Right lobe of liver (tissue), 6 donors: ENCODE results near the gene POLD3. TPM values are rescaled to one million over a fixed set of nuclear protein-coding genes. Genes with fewer than 3 reads are reported as not detected.

Source experiments
- ATAC-seq, 4 donors: fragments of 200-7000 bp; cut with Tn5 transposase; one replicate each; pipeline ENCODE4 v1.9.1; 2020; ENCODE audit warnings: mild to moderate bottlenecking in 4 of 4, moderate library complexity in 4 of 4
- DNase-seq, 3 donors: peaks; one replicate each; pipeline ENCODE4 v3.0.0-alpha.2; 2020
- H3K27ac ChIP-seq, 3 donors: fragments of 200-600 bp; one replicate each; pipeline ENCODE4 v1.8.0; 2022
- H3K27me3 ChIP-seq, 2 donors: fragments of 200-600 bp; one replicate each; pipeline ENCODE4 v1.8.0; 2022
- H3K36me3 ChIP-seq, 4 donors: fragments of 200-600 bp; sonication (generic) in 1 of 4; one replicate each; pipeline versions ENCODE4 v1.5.1 to v1.8.0; 2017 to 2022; ENCODE audit warnings: control low read depth in 1 of 4
- H3K4me1 ChIP-seq, 4 donors: fragments of 200-600 bp; sonication (generic) in 1 of 4; one replicate each; pipeline versions ENCODE4 v1.5.1 to v1.8.0; 2017 to 2022; ENCODE audit warnings: control low read depth in 1 of 4
- H3K4me3 ChIP-seq, 3 donors: fragments of 200-600 bp; one replicate each; pipeline ENCODE4 v1.8.0; 2022
- H3K9me3 ChIP-seq, 4 donors: fragments of 200-600 bp; sonication (generic) in 1 of 4; one replicate each; pipeline versions ENCODE4 v1.5.1 to v1.8.0; 2017 to 2022; ENCODE audit warnings: control low read depth in 1 of 4
- POLR2A ChIP-seq: fragments of 450-650 bp; IDR thresholded peaks from one replicate; pipeline ENCODE4 v1.6.1; 2017; ENCODE audit warnings: antibody characterized with exemption, mild to moderate bottlenecking
- WGBS: methylation state at CpG from one replicate; pipeline ENCODE4 v1.1.6; 2018; ENCODE audit warnings: low coverage, low lambda C conversion rate; ENCODE audit not compliant: insufficient coverage; ENCODE audit errors: missing lambda C conversion rate; 5-methylcytosine and 5-hydroxymethylcytosine counted together
- intact Hi-C, 2 donors: fragments of 100-400 bp; cut with DNase I; formaldehyde crosslinking; loops; one replicate each; pipeline versions ENCODE4 v1.11.2 to v1.14.1; 2022
- total RNA-seq, 6 experiments: library from RNA; depleted of rRNA in 2 of 6; stranded (reverse); fragments of >200 nt in 2 of 6; fragmentation: NEBNext Ultra II Directional in 3 of 6; extraction: Animal tissue kit (Norgen Biotek cat#: 25700) in 3 of 6; gene quantifications; one replicate each; pipeline versions ENCODE4 v1.1.0 to v1.2.4, GENCODE V29; 2016 to 2023
- TF ChIP-seq, protein P1 (sequence below), 4 donors: fragments of 200-600 bp in 3 of 4; fragments of 450-650 bp in 1 of 4; IDR thresholded peaks; one replicate each; pipeline versions ENCODE4 v1.5.1 to v1.8.0; 2016 to 2022; ENCODE audit warnings: antibody characterized with exemption in 4 of 4, mild to moderate bottlenecking in 2 of 4
- donor health status: DM: no; HTN: yes; CAD: no.
- donor health status: DM: no; HTN: no; CAD: no.
- donor health status: DM: no; HTN: no; CAD: no.
- donor health status: DM: no; HTN: yes; CAD: no.
- donor health status: DM: no; HTN: yes; CAD: no.

Gene POLD3
- total RNA-seq, 6 experiments from 2014 or later = 2.9 to 5.7 (median 5.1) TPM

DNA sequence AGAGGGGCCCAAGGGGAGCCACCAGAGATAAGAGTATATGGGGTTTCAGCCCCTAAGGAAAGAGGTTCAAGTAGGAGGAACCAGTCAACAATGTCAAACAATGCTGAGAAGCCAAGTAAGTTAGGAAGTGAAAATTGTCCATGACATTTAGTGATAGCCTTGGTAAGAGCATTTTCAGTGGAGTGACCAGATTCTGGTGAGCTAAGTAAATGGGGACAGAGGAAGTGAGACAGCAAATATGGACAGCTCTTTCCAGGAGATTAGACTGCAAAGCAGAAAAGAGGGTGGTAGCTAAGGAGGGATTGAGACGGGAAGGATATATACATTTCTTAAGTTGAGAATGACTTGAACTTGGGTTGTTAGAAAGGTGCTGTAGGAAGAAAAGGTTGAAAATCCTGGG is 22.9 kb downstream of the POLD3 start:
- DNase-seq (no peak), ATAC-seq (peak; percentile 5 to 42 (median 19))
- TF ChIP-seq, protein P1, sequence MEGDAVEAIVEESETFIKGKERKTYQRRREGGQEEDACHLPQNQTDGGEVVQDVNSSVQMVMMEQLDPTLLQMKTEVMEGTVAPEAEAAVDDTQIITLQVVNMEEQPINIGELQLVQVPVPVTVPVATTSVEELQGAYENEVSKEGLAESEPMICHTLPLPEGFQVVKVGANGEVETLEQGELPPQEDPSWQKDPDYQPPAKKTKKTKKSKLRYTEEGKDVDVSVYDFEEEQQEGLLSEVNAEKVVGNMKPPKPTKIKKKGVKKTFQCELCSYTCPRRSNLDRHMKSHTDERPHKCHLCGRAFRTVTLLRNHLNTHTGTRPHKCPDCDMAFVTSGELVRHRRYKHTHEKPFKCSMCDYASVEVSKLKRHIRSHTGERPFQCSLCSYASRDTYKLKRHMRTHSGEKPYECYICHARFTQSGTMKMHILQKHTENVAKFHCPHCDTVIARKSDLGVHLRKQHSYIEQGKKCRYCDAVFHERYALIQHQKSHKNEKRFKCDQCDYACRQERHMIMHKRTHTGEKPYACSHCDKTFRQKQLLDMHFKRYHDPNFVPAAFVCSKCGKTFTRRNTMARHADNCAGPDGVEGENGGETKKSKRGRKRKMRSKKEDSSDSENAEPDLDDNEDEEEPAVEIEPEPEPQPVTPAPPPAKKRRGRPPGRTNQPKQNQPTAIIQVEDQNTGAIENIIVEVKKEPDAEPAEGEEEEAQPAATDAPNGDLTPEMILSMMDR (IDR thresholded peaks at IDR 0.05) = no peak
- no peak for TF ChIP-seq POLR2A
- H3K36me3 ChIP-seq = peaks cover 0 to 13% (median 3%) of the 10 kb centered on the region in 4 donors
- peaks cover 0 to 43% (median 21%) of the 10 kb centered on the region in 4 donors for H3K4me1 ChIP-seq
- no peak overlapping the region for H3K4me3 ChIP-seq
- H3K9me3 ChIP-seq = no peaks in the 10 kb centered on the region
- H3K27ac ChIP-seq = peak overlapping the region; percentile 28 to 74 (median 70)
- WGBS = 43% methylated on average over 1 of the region's 1 CpG
- intact Hi-C loops = no loop called here
- no peaks in the 10 kb centered on the region for H3K27me3 ChIP-seq

- WGBS = 56% methylated on average over 3 of the region's 3 CpGs
- Histone ChIP-seq H3K27ac (peak overlapping the region; percentile 28 to 74 (median 70)), H3K9me3 (no peaks in the 10 kb centered on the region), H3K4me1 (peaks cover 0 to 36% (median 20%) of the 10 kb centered on the region in 4 donors), H3K36me3 (peaks cover 0 to 13% (median 3%) of the 10 kb centered on the region in 4 donors), H3K27me3 (no peaks in the 10 kb centered on the region), H3K4me3 (no peak overlapping the region)
- intact Hi-C loops = no loop called here
- DNase-seq (no peak), ATAC-seq (peak; percentile 30 to 68 (median 50))
- TF ChIP-seq POLR2A = no peak
- TF ChIP-seq, protein P1 (IDR thresholded peaks at IDR 0.05) = no peak
These were observed 23.6 kb downstream of the POLD3 start for GRCh38 chr11:74615988-74616387.

- 95% methylated on average over 2 of the region's 2 CpGs for WGBS
- Histone ChIP-seq H3K36me3 (peaks cover 0 to 13% (median 0%) of the 10 kb centered on the region in 4 donors), H3K4me1 (peaks cover 0 to 25% (median 13%) of the 10 kb centered on the region in 4 donors), H3K27ac (no peak overlapping the region), H3K9me3 (no peaks in the 10 kb centered on the region), H3K4me3 (no peak overlapping the region), H3K27me3 (no peaks in the 10 kb centered on the region)
- no peak for ATAC-seq
- TF ChIP-seq, protein P1 (IDR thresholded peaks at IDR 0.05) = no peak
- TF ChIP-seq POLR2A = no peak
- intact Hi-C loops = no loop called here
- no peak for DNase-seq
These were observed 28.1 kb downstream of the POLD3 start for GRCh38 chr11:74620531-74620930.

DNA sequence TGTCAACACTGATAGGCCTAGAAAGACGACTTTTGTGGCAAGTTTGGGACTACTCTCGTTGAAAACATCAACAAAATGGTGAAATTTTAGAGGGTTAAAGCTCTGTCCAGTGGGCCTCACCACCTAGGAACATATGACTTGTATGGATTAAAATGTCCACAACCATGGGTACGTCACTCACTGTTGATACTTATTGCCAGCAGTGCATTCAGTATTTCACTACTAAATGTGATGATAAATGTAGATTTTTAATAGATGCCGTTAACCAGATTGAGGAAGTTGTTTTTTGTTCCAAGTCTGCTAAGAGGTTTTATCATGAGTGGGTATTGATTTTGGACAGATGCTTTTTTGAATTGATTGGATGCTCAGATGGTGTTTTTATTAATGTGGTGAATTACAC is 33.7 kb downstream of the POLD3 start:
- ATAC-seq = no peak
- intact Hi-C loops = no loop called here
- 78% methylated on average over 4 of the region's 4 CpGs for WGBS

More for the DNA sequence above, 33.7 kb downstream of the POLD3 start:
- no peak for DNase-seq
- no peak overlapping the region for H3K4me3 ChIP-seq
- no peaks in the 10 kb centered on the region for H3K9me3 ChIP-seq
- H3K27ac ChIP-seq = no peak overlapping the region
- no peak for TF ChIP-seq POLR2A
- TF ChIP-seq, protein P1 (IDR thresholded peaks at IDR 0.05) = no peak
- no peaks in the 10 kb centered on the region for H3K36me3 ChIP-seq
- no peaks in the 10 kb centered on the region for H3K4me1 ChIP-seq
- H3K27me3 ChIP-seq = no peaks in the 10 kb centered on the region
